ENCODE results near the gene PTPRN2. TPM values are rescaled to one million over a fixed set of nuclear protein-coding genes. Genes with fewer than 3 reads are reported as not detected.
"Not testable (repeated sequence)": the region's sequence is repeated elsewhere in the genome, so short reads cannot be mapped to it uniquely, and the experiment has no call there.

The PTPRN2 gene
- total RNA-seq, 5 donors from 2014 or later (not counting 1 experiment from before 2014, with no cell fraction given) = 0.60 to 1.7 (median 0.82) TPM

- H3K27ac ChIP-seq (ENCODE audit: low read length) = no peak overlapping the region
- Mint-ChIP-seq H3K36me3 (no peaks in the 10 kb centered on the region), H3K27ac (no peak overlapping the region), H3K4me1 (no peaks in the 10 kb centered on the region), H3K4me3 (no peak overlapping the region), H3K9me3 (peaks cover 3 to 6% (median 3%) of the 10 kb centered on the region in 3 donors), H3K27me3 (peaks cover 0 to 4% of the 10 kb centered on the region in 2 donors)
- no peaks in the 10 kb centered on the region for H3K36me3 ChIP-seq (ENCODE audit: control insufficient read depth in 2 of 2, extremely low read depth in 1 of 2, insufficient read depth in 1 of 2, low read length in 1 of 2)
- no peaks in the 10 kb centered on the region for H3K4me1 ChIP-seq (ENCODE audit: control insufficient read depth in 1 of 2, extremely low read depth in 1 of 2, insufficient read depth in 2 of 2, low read length in 2 of 2)
- ChIA-PET POLR2A (no interaction called here), CTCF (interaction anchor here in 1 of 2 donors (0.9 kb wide), 1 partner anchor 10 kb away, joined by 3 read pairs; no protein-coding TSS in a partner anchor)
- DNase-seq (no peak), ATAC-seq (replicated peaks in 1 of 4) (no peak)
- H3K27me3 ChIP-seq (replicated peaks in 1 of 2; ENCODE audit: control insufficient read depth in 2 of 2, extremely low read depth in 1 of 2, insufficient read depth in 2 of 2, low read length in 1 of 2) = peaks cover 0 to 3% of the 10 kb centered on the region in 2 experiments
- no peak overlapping the region for H3K4me3 ChIP-seq (ENCODE audit: control insufficient read depth in 1 of 2, extremely low read depth in 1 of 2, low read length in 1 of 2)
- H3K9me3 ChIP-seq = no peaks in the 10 kb centered on the region
- 72% methylated on average over 10 of the region's 15 CpGs for WGBS (ENCODE audit: insufficient coverage)
These were observed 164.6 kb downstream of the PTPRN2 start for GRCh38 chr7:158422887-158423560.

- ChIA-PET POLR2A (no interaction called here), CTCF (no interaction called here)
- ATAC-seq (replicated peaks in 1 of 4) = no peak
- 95% methylated on average over 10 of the region's 17 CpGs for WGBS (ENCODE audit: insufficient coverage)
- no peak for DNase-seq
- no peak overlapping the region for H3K27ac ChIP-seq (ENCODE audit: low read length)
- H3K27me3 Mint-ChIP-seq = peaks cover 0 to 4% of the 10 kb centered on the region in 2 donors
- H3K27ac Mint-ChIP-seq = no peak overlapping the region
- no peak overlapping the region for H3K4me3 Mint-ChIP-seq
- H3K27me3 ChIP-seq (replicated peaks in 1 of 2; ENCODE audit: control insufficient read depth in 2 of 2, extremely low read depth in 1 of 2, insufficient read depth in 2 of 2, low read length in 1 of 2) = peaks cover 0 to 3% of the 10 kb centered on the region in 2 experiments
- H3K4me1 ChIP-seq (ENCODE audit: control insufficient read depth in 1 of 2, extremely low read depth in 1 of 2, insufficient read depth in 2 of 2, low read length in 2 of 2) = no peaks in the 10 kb centered on the region
- H3K36me3 ChIP-seq (ENCODE audit: control insufficient read depth in 2 of 2, extremely low read depth in 1 of 2, insufficient read depth in 1 of 2, low read length in 1 of 2) = no peaks in the 10 kb centered on the region
- no peaks in the 10 kb centered on the region for H3K36me3 Mint-ChIP-seq
- H3K9me3 Mint-ChIP-seq = peaks cover 4 to 10% (median 6%) of the 10 kb centered on the region in 3 donors
- no peaks in the 10 kb centered on the region for H3K4me1 Mint-ChIP-seq
- H3K4me3 ChIP-seq (ENCODE audit: control insufficient read depth in 1 of 2, extremely low read depth in 1 of 2, low read length in 1 of 2) = no peak overlapping the region
- no peaks in the 10 kb centered on the region for H3K9me3 ChIP-seq
These were observed 165.3 kb downstream of the PTPRN2 start for GRCh38 chr7:158422196-158422886.

- WGBS (ENCODE audit: insufficient coverage) = 86% methylated on average over 5 of the region's 7 CpGs
- no peaks in the 10 kb centered on the region for H3K36me3 ChIP-seq (ENCODE audit: control insufficient read depth in 2 of 2, extremely low read depth in 1 of 2, insufficient read depth in 1 of 2, low read length in 1 of 2)
- H3K4me3 ChIP-seq (ENCODE audit: control insufficient read depth in 1 of 2, extremely low read depth in 1 of 2, low read length in 1 of 2) = no peak overlapping the region
- Mint-ChIP-seq H3K4me1 (no peaks in the 10 kb centered on the region), H3K4me3 (no peak overlapping the region), H3K9me3 (peaks cover 4 to 10% (median 6%) of the 10 kb centered on the region in 3 donors), H3K36me3 (no peaks in the 10 kb centered on the region), H3K27ac (no peak overlapping the region), H3K27me3 (peaks cover 0 to 4% of the 10 kb centered on the region in 2 donors)
- no peaks in the 10 kb centered on the region for H3K4me1 ChIP-seq (ENCODE audit: control insufficient read depth in 1 of 2, extremely low read depth in 1 of 2, insufficient read depth in 2 of 2, low read length in 2 of 2)
- ChIA-PET POLR2A (no interaction called here), CTCF (no interaction called here)
- peaks cover 0 to 3% of the 10 kb centered on the region in 2 experiments for H3K27me3 ChIP-seq (replicated peaks in 1 of 2; ENCODE audit: control insufficient read depth in 2 of 2, extremely low read depth in 1 of 2, insufficient read depth in 2 of 2, low read length in 1 of 2)
- H3K9me3 ChIP-seq = no peaks in the 10 kb centered on the region
- ATAC-seq (replicated peaks in 1 of 4) (no peak), DNase-seq (no peak)
- no peak overlapping the region for H3K27ac ChIP-seq (ENCODE audit: low read length)
These were observed 166.3 kb downstream of the PTPRN2 start for GRCh38 chr7:158421361-158421760.

- DNase-seq (no peak), ATAC-seq (replicated peaks in 1 of 4) (no peak)
- peaks cover 0 to 4% of the 10 kb centered on the region in 2 donors for H3K27me3 Mint-ChIP-seq
- POLR2A ChIA-PET = no interaction called here
- H3K27ac Mint-ChIP-seq = no peak overlapping the region
- Histone ChIP-seq H3K4me1 (ENCODE audit: control insufficient read depth in 1 of 2, extremely low read depth in 1 of 2, insufficient read depth in 2 of 2, low read length in 2 of 2) (no peaks in the 10 kb centered on the region), H3K27me3 (replicated peaks in 1 of 2; ENCODE audit: control insufficient read depth in 2 of 2, extremely low read depth in 1 of 2, insufficient read depth in 2 of 2, low read length in 1 of 2) (peaks cover 0 to 3% of the 10 kb centered on the region in 2 experiments), H3K27ac (ENCODE audit: low read length) (no peak overlapping the region), H3K9me3 (no peaks in the 10 kb centered on the region), H3K4me3 (ENCODE audit: control insufficient read depth in 1 of 2, extremely low read depth in 1 of 2, low read length in 1 of 2) (no peak overlapping the region), H3K36me3 (ENCODE audit: control insufficient read depth in 2 of 2, extremely low read depth in 1 of 2, insufficient read depth in 1 of 2, low read length in 1 of 2) (no peaks in the 10 kb centered on the region)
- no peaks in the 10 kb centered on the region for H3K36me3 Mint-ChIP-seq
- 90% methylated on average over 16 of the region's 16 CpGs for WGBS (ENCODE audit: insufficient coverage)
- peaks cover 4 to 12% (median 6%) of the 10 kb centered on the region in 3 donors for H3K9me3 Mint-ChIP-seq
- CTCF ChIA-PET = no interaction called here
- H3K4me1 Mint-ChIP-seq = no peaks in the 10 kb centered on the region
- no peak overlapping the region for H3K4me3 Mint-ChIP-seq
These were observed 166.9 kb downstream of the PTPRN2 start for GRCh38 chr7:158420591-158421340.

- Histone ChIP-seq H3K4me3 (ENCODE audit: control insufficient read depth in 1 of 2, extremely low read depth in 1 of 2, low read length in 1 of 2) (no peak overlapping the region), H3K4me1 (ENCODE audit: control insufficient read depth in 1 of 2, extremely low read depth in 1 of 2, insufficient read depth in 2 of 2, low read length in 2 of 2) (no peaks in the 10 kb centered on the region), H3K36me3 (ENCODE audit: control insufficient read depth in 2 of 2, extremely low read depth in 1 of 2, insufficient read depth in 1 of 2, low read length in 1 of 2) (no peaks in the 10 kb centered on the region), H3K27ac (ENCODE audit: low read length) (no peak overlapping the region), H3K27me3 (replicated peaks in 1 of 2; ENCODE audit: control insufficient read depth in 2 of 2, extremely low read depth in 1 of 2, insufficient read depth in 2 of 2, low read length in 1 of 2) (peaks cover 0 to 3% of the 10 kb centered on the region in 2 experiments), H3K9me3 (no peaks in the 10 kb centered on the region)
- ATAC-seq (replicated peaks in 1 of 4) = no peak
- no peak overlapping the region for H3K4me3 Mint-ChIP-seq
- H3K27ac Mint-ChIP-seq = no peak overlapping the region
- DNase-seq = no peak
- POLR2A ChIA-PET = no interaction called here
- no peaks in the 10 kb centered on the region for H3K4me1 Mint-ChIP-seq
- peaks cover 4 to 12% (median 6%) of the 10 kb centered on the region in 3 donors for H3K9me3 Mint-ChIP-seq
- WGBS (ENCODE audit: insufficient coverage) = 83% methylated on average over 10 of the region's 13 CpGs
- H3K27me3 Mint-ChIP-seq = peaks cover 0 to 4% of the 10 kb centered on the region in 2 donors
- H3K36me3 Mint-ChIP-seq = no peaks in the 10 kb centered on the region
- CTCF ChIA-PET = no interaction called here
These were observed 168.3 kb downstream of the PTPRN2 start for GRCh38 chr7:158419238-158419785.

GRCh38 chr7:158418395-158418794, 169.2 kb downstream of the PTPRN2 start:
- H3K27ac Mint-ChIP-seq; DNase-seq; H3K36me3 ChIP-seq (ENCODE audit: control insufficient read depth in 2 of 2, extremely low read depth in 1 of 2, insufficient read depth in 1 of 2, low read length in 1 of 2); H3K4me1 ChIP-seq (ENCODE audit: control insufficient read depth in 1 of 2, extremely low read depth in 1 of 2, insufficient read depth in 2 of 2, low read length in 2 of 2); H3K27me3 ChIP-seq (replicated peaks in 1 of 2; ENCODE audit: control insufficient read depth in 2 of 2, extremely low read depth in 1 of 2, insufficient read depth in 2 of 2, low read length in 1 of 2); H3K4me1 Mint-ChIP-seq; H3K36me3 Mint-ChIP-seq; H3K4me3 Mint-ChIP-seq; H3K9me3 ChIP-seq; ATAC-seq (replicated peaks in 1 of 4); CTCF ChIA-PET; H3K27me3 Mint-ChIP-seq; H3K27ac ChIP-seq (ENCODE audit: low read length); H3K4me3 ChIP-seq (ENCODE audit: control insufficient read depth in 1 of 2, extremely low read depth in 1 of 2, low read length in 1 of 2); POLR2A ChIA-PET: not testable (repeated sequence)
- H3K9me3 Mint-ChIP-seq = peaks cover 4 to 12% (median 6%) of the 10 kb centered on the region in 3 donors
- 91% methylated on average over 9 of the region's 14 CpGs for WGBS (ENCODE audit: insufficient coverage)
